ENCODE measurements around the gene CXCL14.

CXCL14 gene

DNA sequence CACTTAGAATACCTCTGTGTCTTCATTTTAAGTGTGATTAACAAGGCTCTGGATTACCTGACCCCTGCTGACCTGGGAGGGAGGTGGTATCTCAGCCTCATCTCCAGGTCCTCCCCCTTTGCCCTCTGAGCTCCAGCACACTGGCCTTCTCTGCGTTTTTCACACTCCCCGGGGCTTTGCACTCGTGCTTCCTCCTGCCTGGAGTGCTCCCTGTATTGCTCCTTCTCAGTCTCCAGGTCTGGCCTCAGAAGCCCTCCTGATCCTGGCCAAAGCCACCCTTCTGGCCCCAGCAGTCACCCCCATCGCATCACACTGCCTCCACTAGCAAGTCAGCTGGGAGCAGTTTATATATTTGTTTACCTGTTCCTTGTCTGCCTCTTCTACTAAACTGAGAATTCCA, 29.4 kb downstream of the CXCL14 start:
- no peak overlapping the region for H3K4me3 ChIP-seq (ENCODE audit: low read length)
- TF ChIP-seq, protein P1, sequence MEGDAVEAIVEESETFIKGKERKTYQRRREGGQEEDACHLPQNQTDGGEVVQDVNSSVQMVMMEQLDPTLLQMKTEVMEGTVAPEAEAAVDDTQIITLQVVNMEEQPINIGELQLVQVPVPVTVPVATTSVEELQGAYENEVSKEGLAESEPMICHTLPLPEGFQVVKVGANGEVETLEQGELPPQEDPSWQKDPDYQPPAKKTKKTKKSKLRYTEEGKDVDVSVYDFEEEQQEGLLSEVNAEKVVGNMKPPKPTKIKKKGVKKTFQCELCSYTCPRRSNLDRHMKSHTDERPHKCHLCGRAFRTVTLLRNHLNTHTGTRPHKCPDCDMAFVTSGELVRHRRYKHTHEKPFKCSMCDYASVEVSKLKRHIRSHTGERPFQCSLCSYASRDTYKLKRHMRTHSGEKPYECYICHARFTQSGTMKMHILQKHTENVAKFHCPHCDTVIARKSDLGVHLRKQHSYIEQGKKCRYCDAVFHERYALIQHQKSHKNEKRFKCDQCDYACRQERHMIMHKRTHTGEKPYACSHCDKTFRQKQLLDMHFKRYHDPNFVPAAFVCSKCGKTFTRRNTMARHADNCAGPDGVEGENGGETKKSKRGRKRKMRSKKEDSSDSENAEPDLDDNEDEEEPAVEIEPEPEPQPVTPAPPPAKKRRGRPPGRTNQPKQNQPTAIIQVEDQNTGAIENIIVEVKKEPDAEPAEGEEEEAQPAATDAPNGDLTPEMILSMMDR (IDR thresholded peaks at IDR 0.05; ENCODE audit: insufficient read depth, low read depth, low read length, missing control alignments): no peak
- no peak for DNase-seq (ENCODE audit: low read depth)

DNA sequence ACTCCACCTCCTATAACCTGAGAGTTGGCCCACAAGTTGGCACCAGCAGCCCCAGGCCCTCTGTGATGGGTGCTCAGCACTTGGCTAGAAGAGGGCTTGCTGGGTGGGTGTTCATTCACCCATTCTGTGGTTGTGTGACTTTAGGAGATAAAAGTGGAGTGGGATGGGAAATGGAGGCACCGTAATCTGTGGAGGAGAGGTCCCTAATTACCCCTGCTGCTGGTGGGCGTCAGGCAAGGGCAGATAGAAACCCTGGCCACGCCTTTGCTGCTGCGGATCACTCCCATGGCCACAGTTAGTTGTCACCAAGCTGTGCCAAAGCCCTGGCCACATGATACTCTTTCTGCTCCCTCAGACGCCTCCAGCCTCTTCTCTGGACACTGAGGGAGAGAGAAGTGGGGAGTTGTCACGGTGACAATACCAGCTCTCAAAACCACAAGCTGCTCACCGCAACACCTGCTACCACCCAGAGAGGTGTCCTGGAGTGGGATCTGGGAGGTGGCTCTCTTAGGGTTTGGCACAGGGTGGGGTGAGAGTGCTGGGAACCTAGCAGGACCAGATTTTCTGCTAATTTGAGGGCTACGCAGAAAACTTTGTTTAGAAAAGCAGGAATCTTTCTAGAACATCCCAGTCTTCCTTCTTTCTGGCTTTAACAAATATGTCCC, 31.1 kb downstream of the CXCL14 start:
- H3K4me3 ChIP-seq (ENCODE audit: low read length): no peak overlapping the region
- TF ChIP-seq, protein P1 (IDR thresholded peaks at IDR 0.05; ENCODE audit: insufficient read depth, low read depth, low read length, missing control alignments): no peak
- no peak for DNase-seq (ENCODE audit: low read depth)

DNA sequence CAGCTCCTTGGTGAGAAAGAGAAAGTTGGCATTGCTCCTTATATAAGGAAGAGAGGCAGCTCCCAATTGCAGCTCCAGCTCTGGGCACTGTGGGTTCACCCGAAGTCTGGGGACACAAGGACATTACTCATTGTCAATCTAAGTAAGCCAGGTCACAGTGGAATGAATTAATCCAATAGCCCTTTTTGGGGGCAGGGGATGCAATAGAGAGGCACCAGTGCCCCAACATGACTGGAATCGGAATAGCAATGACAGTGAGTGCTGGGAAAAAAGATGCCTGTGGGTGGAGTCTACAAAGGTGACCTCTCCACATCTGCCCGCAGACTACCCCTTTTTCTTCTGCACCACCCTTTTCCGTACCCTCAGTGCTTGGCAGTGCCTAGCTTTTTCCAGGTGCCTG, 31.9 kb downstream of the CXCL14 start:
- TF ChIP-seq, protein P1 (IDR thresholded peaks at IDR 0.05; ENCODE audit: insufficient read depth, low read depth, low read length, missing control alignments): no peak
- no peak for DNase-seq (ENCODE audit: low read depth)
- no peak overlapping the region for H3K4me3 ChIP-seq (ENCODE audit: low read length)

DNA sequence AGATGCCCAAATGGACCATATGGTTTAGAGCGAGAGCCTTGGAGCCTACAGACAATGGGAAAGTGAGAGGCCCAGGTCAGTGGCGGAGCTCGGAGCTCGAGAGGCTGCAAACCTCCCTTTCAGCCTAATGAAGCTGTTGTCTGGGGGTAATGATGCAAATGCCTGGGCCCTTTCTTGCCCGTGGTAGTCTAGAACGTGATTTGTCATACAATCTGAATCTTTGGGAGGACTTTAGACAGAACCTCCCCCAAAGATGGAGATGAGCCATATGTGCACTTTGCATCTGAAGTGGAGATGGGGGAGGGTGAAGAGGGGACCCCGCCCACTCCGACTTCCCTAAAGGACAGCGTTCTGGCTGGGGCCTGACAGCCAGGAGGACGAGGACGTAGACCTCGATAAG, 32.7 kb downstream of the CXCL14 start:
- H3K4me3 ChIP-seq (ENCODE audit: low read length): no peak overlapping the region
- TF ChIP-seq, protein P1 (IDR thresholded peaks at IDR 0.05; ENCODE audit: insufficient read depth, low read depth, low read length, missing control alignments): no peak
- DNase-seq (ENCODE audit: low read depth): no peak

DNA sequence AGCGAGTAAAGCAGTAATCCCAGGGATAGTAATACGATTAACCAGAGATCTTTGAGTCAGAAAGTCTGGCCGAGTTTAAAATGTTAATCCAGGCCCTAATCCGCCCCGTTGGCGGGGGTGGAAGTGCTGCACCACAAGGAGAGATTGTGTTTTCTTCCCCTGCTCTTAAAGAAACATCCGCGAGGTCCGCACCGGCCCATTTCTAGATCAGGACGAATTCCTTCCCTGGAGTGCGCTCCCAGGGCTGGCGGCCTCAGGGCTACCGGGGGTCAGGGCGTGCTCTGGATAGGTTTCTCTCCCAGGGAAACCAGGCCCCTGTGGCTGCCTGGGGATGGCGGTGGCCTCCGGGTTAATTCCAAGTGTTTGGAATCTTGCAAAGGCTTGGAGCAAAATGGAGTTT, 33.7 kb downstream of the CXCL14 start:
- H3K4me3 ChIP-seq (ENCODE audit: low read length): no peak overlapping the region
- TF ChIP-seq, protein P1 (IDR thresholded peaks at IDR 0.05; ENCODE audit: insufficient read depth, low read depth, low read length, missing control alignments): no peak
- no peak for DNase-seq (ENCODE audit: low read depth)

DNA sequence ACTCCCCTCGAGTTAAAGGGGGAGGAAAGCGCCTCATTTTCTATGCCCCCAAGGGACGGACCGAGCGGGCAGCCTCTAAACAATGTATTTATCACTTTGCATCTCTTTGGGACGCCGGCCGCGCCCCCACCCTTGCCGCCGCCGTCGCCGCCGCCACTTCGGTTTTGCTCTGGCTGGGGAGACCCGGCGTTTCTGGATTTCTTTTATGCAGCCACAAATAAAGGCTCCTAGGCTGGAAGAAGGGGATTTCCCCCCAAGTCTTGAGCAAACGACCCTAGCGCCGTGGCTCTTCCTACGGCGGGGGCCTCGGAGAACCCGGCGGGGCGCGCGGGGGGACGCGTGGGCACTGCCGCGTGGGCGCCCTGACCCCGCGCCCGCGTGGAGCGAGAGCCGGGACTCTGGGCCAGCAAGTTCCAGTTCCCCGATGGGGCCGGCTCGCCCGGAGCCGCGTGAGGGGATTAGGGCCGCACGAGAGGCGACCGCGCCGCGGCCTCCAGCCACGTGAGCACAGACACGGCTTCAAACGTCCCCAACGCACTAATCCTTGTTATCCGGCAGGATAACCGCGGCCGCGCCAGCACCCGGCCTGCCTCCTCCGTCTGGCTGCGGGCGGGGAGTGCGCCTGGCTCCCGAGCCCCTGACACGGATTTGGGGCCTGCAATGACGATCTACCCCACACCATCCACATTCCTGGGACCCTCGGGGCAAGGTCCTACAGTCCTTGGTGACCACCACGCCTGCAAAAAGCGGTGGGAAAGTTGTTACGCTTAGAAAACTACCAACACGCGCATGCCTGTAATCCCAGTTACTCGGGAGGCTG, 35.1 kb downstream of the CXCL14 start:
- TF ChIP-seq, protein P1 (IDR thresholded peaks at IDR 0.05; ENCODE audit: insufficient read depth, low read depth, low read length, missing control alignments): no peak
- DNase-seq (ENCODE audit: low read depth): peak; percentile 15
- peak overlapping the region; percentile 23 for H3K4me3 ChIP-seq (ENCODE audit: low read length)

Measured in epithelial cell of esophagus (primary cell).